Fibroblast of mammary gland (primary cell): ENCODE measurements around the gene FAM222A.

Experiments used
- DNase-seq: peaks from one replicate; pipeline ENCODE4 v3.0.0-alpha.2; 2010; ENCODE audit warnings: low read depth
- H3K4me3 ChIP-seq: 2 replicates; pipeline ENCODE4 v1.5.1; 2011; ENCODE audit warnings: low read depth, mild to moderate bottlenecking, low read length, moderate library complexity; ENCODE audit not compliant: control insufficient read depth
- TF ChIP-seq, protein P1 (sequence below): conservative IDR thresholded peaks from 2 replicates; pipeline ENCODE4 v1.5.1; 2011; ENCODE audit warnings: low read depth, low read length, inconsistent platforms; ENCODE audit not compliant: control insufficient read depth, insufficient read depth

Gene FAM222A

DNA sequence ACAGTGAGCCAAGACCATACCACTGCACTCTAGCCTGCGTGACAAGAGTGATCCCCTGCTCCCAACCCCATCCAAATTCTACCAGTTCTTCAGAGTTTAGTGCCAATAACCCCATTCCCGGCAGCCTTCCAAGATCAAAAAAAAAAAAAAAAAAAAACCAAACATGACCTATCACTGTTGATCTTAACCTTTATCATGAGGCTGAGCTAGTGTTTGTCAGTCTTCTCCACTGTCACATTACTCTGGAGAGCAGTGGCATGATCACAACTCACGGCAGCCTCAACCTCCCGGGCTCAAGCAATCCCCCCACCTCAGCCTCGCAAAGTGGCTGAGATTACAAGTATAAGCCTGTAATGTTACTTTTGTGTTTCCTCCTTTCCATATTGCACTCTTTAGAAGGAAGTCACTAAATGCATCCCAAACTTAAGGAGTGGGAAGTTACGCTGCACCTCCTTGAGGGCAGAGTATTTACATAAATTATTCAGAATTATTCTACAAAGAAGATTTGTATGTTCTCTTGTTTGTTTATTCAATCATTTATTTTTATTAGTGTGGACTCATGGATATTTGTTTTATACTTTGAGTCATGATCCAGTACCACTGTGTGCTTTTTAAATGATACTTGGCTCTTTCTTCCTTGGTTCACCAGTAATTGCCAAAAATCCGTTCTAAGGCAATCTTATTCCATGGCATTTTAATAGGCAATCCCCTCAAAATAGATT, 31.5 kb upstream of the FAM222A start:
- no peak for DNase-seq
- H3K4me3 ChIP-seq = no peak overlapping the region
- TF ChIP-seq, protein P1, sequence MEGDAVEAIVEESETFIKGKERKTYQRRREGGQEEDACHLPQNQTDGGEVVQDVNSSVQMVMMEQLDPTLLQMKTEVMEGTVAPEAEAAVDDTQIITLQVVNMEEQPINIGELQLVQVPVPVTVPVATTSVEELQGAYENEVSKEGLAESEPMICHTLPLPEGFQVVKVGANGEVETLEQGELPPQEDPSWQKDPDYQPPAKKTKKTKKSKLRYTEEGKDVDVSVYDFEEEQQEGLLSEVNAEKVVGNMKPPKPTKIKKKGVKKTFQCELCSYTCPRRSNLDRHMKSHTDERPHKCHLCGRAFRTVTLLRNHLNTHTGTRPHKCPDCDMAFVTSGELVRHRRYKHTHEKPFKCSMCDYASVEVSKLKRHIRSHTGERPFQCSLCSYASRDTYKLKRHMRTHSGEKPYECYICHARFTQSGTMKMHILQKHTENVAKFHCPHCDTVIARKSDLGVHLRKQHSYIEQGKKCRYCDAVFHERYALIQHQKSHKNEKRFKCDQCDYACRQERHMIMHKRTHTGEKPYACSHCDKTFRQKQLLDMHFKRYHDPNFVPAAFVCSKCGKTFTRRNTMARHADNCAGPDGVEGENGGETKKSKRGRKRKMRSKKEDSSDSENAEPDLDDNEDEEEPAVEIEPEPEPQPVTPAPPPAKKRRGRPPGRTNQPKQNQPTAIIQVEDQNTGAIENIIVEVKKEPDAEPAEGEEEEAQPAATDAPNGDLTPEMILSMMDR = no peak

GRCh38 chr12:109682708-109683060, 30.9 kb upstream of the FAM222A start:
- no peak overlapping the region for H3K4me3 ChIP-seq
- TF ChIP-seq, protein P1 = no peak
- DNase-seq = no peak

- H3K4me3 ChIP-seq = no peak overlapping the region
- DNase-seq = no peak
- TF ChIP-seq, protein P1 = no peak
Measured at GRCh38 chr12:109683316-109683715, 30.3 kb upstream of the FAM222A start.

GRCh38 chr12:109685574-109686447, 27.8 kb upstream of the FAM222A start:
- no peak for DNase-seq
- H3K4me3 ChIP-seq = no peak overlapping the region
- TF ChIP-seq, protein P1 = no peak

GRCh38 chr12:109686523-109686922, 27.1 kb upstream of the FAM222A start:
- TF ChIP-seq, protein P1 = no peak
- no peak for DNase-seq
- no peak overlapping the region for H3K4me3 ChIP-seq

- TF ChIP-seq, protein P1 = no peak
- no peak overlapping the region for H3K4me3 ChIP-seq
- no peak for DNase-seq
Measured at GRCh38 chr12:109687250-109687649, 26.4 kb upstream of the FAM222A start.

- no peak overlapping the region for H3K4me3 ChIP-seq
- no peak for DNase-seq
- TF ChIP-seq, protein P1 = no peak
Measured at GRCh38 chr12:109689426-109689825, 24.2 kb upstream of the FAM222A start.
